Activated CD8-positive, alpha-beta T cell treated with anti-CD3 and anti-CD28 coated beads, Interleukin-2, amount 10 ng/mL, durations not matched to agents 7 days and 5 days (primary cell): ENCODE results near the gene ITM2B. TPM values are rescaled to one million over a fixed set of nuclear protein-coding genes. Genes with fewer than 3 reads are reported as not detected.
"Not testable (repeated sequence)": the region's sequence is repeated elsewhere in the genome, so short reads cannot be mapped to it uniquely, and the experiment has no call there.

Source experiments
- ATAC-seq: fragments of 150-1000 bp; cut with Tn5 transposase; one replicate; pipeline ENCODE4 v1.10.0; 2021; ENCODE audit warnings: moderate library complexity
- CTCF ChIA-PET: fragments of 350-600 bp; sonication (Branson Sonifier 250); formaldehyde crosslinking; loops from one replicate; lab custom pipeline; 2021; ENCODE audit warnings: antibody characterized with exemption; lab: Charles Lee
- POLR2A ChIA-PET: fragments of 350-600 bp; sonication (Branson Sonifier 250); formaldehyde crosslinking; loops from one replicate; lab custom pipeline; 2021; ENCODE audit warnings: antibody characterized with exemption; lab: Charles Lee
- DNase-seq: peaks from one replicate; pipeline ENCODE4 v3.0.0-alpha.2; 2020
- H3K27ac Mint-ChIP-seq: one replicate; pipeline ENCODE4 v1.8.0; 2021; ENCODE audit warnings: mild to moderate bottlenecking, mixed read lengths
- H3K27me3 Mint-ChIP-seq: one replicate; pipeline ENCODE4 v1.8.0; 2021; ENCODE audit warnings: low read depth, mixed read lengths
- H3K36me3 Mint-ChIP-seq: one replicate; pipeline ENCODE4 v1.8.0; 2021; ENCODE audit warnings: low read depth, mixed read lengths
- H3K4me1 Mint-ChIP-seq: one replicate; pipeline ENCODE4 v1.8.0; 2021; ENCODE audit warnings: low read depth, mixed read lengths
- H3K4me3 Mint-ChIP-seq: one replicate; pipeline ENCODE4 v1.8.0; 2021; ENCODE audit warnings: mild to moderate bottlenecking, mixed read lengths
- H3K9me3 Mint-ChIP-seq: one replicate; pipeline ENCODE4 v1.8.0; 2022; ENCODE audit warnings: mixed read lengths; ENCODE audit not compliant: insufficient read depth
- total RNA-seq, 2 experiments: library from RNA; stranded (reverse); gene quantifications; one replicate each; pipeline ENCODE4 v1.2.3, GENCODE V29; 2021

ITM2B gene
- total RNA-seq, 2 experiments from 2014 or later = 243 to 244 TPM

- DNase-seq (no peak), ATAC-seq (no peak)
- peaks cover 6% of the 10 kb centered on the region for H3K4me1 Mint-ChIP-seq
- ChIA-PET POLR2A (interaction anchor here (1.3 kb wide), 1 partner anchor 20 kb away, joined by 3 read pairs; no protein-coding TSS in a partner anchor), CTCF (interaction anchor here (1.0 kb wide), 1 partner anchor 11 kb away, joined by 3 read pairs; no protein-coding TSS in a partner anchor)
- no peak overlapping the region for H3K4me3 Mint-ChIP-seq
- H3K9me3 Mint-ChIP-seq = no peaks in the 10 kb centered on the region
- H3K27ac Mint-ChIP-seq = no peak overlapping the region
- H3K36me3 Mint-ChIP-seq = peaks cover 7% of the 10 kb centered on the region
- H3K27me3 Mint-ChIP-seq = peaks cover 3% of the 10 kb centered on the region
These were observed 32.0 kb upstream of the ITM2B start for GRCh38 chr13:48201044-48201443.

DNA sequence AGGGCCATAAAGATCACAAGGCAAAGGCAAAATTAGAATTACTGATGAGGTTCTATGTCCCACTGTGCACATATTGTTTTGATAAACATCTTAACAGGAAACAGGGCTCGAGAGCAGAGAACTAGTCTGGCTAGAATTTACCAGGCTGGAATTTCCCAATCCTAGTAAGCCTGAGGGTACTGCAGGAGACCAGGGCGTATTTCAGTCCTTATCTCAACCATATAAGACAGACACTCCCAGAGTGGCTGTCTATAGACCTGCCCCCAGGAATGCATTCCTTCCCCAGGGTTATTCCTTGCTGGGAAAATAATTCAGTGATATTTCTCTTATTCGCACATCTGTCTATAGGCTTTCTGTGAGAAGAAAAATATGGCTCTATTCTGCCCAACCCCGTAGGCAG, 25.8 kb upstream of the ITM2B start:
- ATAC-seq, DNase-seq, H3K27ac Mint-ChIP-seq, H3K27me3 Mint-ChIP-seq, H3K4me3 Mint-ChIP-seq, H3K4me1 Mint-ChIP-seq, H3K9me3 Mint-ChIP-seq, CTCF ChIA-PET, POLR2A ChIA-PET: not testable (repeated sequence)
- peaks cover 12% of the 10 kb centered on the region for H3K36me3 Mint-ChIP-seq

DNA sequence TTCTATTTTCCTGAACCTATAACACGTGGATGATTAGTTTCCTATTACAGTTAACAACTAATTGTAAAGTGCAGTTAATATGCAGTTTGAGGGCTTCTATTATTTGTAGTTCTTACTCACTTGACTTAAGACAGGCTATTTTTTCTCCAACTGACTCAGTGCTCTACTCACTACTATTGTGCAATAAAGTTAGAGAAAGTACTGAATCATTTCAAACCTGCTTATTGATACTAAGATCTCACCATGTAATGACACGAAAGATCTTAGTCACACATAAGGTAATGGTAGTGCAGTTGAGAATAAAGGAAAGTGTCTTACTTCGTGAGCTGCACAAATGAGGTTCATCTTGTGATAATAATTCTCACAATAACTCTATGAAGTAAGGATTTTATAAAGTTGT, 22.8 kb upstream of the ITM2B start:
- ChIA-PET CTCF (no interaction called here), POLR2A (no interaction called here)
- no peak overlapping the region for H3K4me3 Mint-ChIP-seq
- H3K9me3 Mint-ChIP-seq = peaks cover 9% of the 10 kb centered on the region
- no peak overlapping the region for H3K27ac Mint-ChIP-seq
- peaks cover 4% of the 10 kb centered on the region for H3K27me3 Mint-ChIP-seq
- no peak for DNase-seq
- ATAC-seq = no peak
- peaks cover 5% of the 10 kb centered on the region for H3K36me3 Mint-ChIP-seq
- peaks cover 8% of the 10 kb centered on the region for H3K4me1 Mint-ChIP-seq

DNA sequence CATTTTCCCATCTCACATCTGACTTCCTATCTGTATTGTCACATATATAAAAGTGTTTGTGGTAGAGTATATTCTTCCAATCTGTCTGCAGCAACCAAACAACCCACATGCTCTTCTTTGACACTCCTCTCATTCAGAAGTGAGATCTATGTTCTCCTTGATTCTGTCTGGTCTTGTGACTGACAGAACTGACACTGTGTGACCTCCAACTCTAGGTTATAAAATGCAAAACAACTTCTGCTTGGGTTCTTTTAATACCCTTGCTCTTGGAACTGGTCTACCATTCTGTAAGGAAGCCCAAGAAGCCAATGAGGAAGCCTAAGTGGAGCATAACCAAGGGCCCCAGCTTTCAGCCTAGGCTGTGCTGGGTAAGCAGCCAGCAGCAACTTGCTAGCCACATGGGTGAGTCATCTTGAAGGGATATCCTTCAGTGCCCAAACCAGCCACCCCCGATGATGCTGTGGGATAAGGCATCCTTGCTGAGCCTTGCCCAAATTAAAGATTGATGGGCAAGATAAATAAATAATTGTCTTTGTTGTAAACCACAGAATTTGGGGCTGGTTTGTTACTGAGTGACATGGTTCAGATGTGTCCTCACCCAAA, 18.4 kb upstream of the ITM2B start:
- peak; percentile 39 for DNase-seq
- H3K27me3 Mint-ChIP-seq = peaks cover 4% of the 10 kb centered on the region
- peak; percentile 63 for ATAC-seq
- H3K4me3 Mint-ChIP-seq = no peak overlapping the region
- H3K27ac Mint-ChIP-seq = no peak overlapping the region
- peaks cover 3% of the 10 kb centered on the region for H3K9me3 Mint-ChIP-seq
- H3K36me3 Mint-ChIP-seq = peaks cover 14% of the 10 kb centered on the region
- peaks cover 15% of the 10 kb centered on the region for H3K4me1 Mint-ChIP-seq
- CTCF ChIA-PET = no interaction called here
- POLR2A ChIA-PET = no interaction called here

GRCh38 chr13:48215511-48216203, 17.3 kb upstream of the ITM2B start:
- DNase-seq, H3K27me3 Mint-ChIP-seq, CTCF ChIA-PET, H3K27ac Mint-ChIP-seq, POLR2A ChIA-PET, H3K9me3 Mint-ChIP-seq, H3K4me3 Mint-ChIP-seq, ATAC-seq: not testable (repeated sequence)
- peaks cover 25% of the 10 kb centered on the region for H3K4me1 Mint-ChIP-seq
- peaks cover 14% of the 10 kb centered on the region for H3K36me3 Mint-ChIP-seq

DNA sequence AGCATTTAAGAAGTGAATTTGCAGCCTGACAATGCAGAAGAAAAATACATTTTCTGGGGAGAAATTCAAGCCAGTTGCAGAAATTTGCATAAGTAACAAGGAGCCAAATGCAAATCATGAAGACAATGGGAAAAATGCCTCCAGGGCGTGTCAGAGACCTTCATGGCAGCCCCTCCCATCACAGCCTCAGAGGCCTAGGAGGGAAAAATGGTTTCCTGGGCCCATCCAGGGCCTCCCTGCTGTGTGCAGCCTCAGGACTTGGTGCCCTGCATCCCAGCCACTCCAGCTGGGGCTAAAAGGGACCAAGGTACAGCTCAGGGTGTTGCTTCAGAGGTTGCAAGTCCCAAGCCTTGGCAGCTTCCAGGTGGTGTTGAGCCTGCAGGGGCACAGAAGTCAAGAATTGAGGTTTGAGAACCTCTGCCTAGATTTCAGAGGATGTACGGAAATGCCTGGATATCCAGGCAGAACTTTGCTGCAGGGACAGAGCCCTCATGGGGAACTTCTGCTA, 16.7 kb upstream of the ITM2B start:
- peaks cover 31% of the 10 kb centered on the region for H3K4me1 Mint-ChIP-seq

DNA sequence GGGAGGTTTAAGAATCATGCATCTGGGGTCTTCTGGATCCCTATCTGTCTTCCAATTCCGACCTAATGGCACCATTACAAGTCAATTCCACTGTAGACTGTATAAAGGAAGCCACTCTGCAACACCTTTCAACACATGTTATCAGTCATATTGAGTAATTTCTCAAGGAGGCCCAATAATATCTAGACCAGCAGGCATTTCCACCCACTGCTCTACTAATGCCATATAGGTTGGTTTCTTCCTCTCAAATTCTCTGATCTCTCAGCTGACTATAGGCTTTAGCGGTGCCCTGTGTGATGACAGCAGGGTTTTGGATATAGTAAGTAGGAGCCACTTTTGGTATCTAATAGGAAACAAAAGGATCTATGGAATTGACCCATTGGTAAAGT, 12.4 kb upstream of the ITM2B start:
- ChIA-PET CTCF (interaction anchor here (0.6 to 6.9 kb wide), 16 partner anchors 14 to 360 kb away, joined by 3 to 52 read pairs (median 5); partner anchors contain the start of genes ITM2B, MED4 and NUDT15), POLR2A (interaction anchor here (0.5 to 2.8 kb wide), 7 partner anchors 12 to 82 kb away, joined by 3 to 30 read pairs (median 5); partner anchors contain the start of gene ITM2B)
- Mint-ChIP-seq H3K27ac (peak overlapping the region; percentile 93), H3K4me1 (peaks cover 46% of the 10 kb centered on the region), H3K27me3 (no peaks in the 10 kb centered on the region), H3K36me3 (peaks cover 12% of the 10 kb centered on the region), H3K9me3 (peaks cover 3% of the 10 kb centered on the region), H3K4me3 (peak overlapping the region; percentile 75)
- peak; percentile 60 for ATAC-seq
- DNase-seq = no peak

More for the DNA sequence above, 16.7 kb upstream of the ITM2B start:
- H3K36me3 Mint-ChIP-seq = peaks cover 14% of the 10 kb centered on the region
- no peak overlapping the region for H3K4me3 Mint-ChIP-seq
- H3K9me3 Mint-ChIP-seq = peaks cover 3% of the 10 kb centered on the region
- POLR2A ChIA-PET = no interaction called here
- CTCF ChIA-PET = no interaction called here
- ATAC-seq (no peak), DNase-seq (no peak)
- no peak overlapping the region for H3K27ac Mint-ChIP-seq
- peaks cover 4% of the 10 kb centered on the region for H3K27me3 Mint-ChIP-seq

DNA sequence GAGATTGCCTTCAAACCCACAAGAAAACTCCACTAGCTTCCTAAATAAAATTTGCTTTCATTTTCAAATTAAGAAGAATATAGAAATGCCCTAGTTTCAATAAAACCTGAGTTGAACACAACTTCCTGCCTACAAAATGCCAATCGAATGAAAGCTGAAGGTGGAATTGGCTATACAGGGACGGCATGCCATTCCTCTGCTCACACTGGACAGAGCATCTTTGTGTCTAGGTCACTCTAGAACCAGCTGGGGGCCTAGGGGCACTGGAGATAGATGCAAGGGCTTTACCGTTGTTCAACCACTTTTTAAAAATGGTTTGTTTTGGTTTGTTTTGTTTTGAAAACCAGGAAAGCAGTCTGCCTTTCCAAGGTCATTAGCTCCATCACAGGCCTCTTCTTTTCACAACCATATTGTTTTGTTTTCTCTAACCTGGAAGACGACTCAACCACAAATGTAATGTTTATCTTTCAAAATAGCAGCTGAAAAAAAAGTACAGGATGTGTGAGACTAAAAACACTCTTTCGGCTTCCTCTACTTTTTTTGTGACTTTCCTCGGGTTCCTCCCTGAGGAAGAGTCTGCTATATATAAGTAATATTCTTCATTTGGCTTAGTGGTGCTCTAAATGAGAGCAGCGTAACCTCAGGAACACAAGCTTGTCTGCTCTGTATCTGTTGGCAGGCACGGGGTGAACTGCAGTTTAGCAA, 11.9 kb upstream of the ITM2B start:
- peak overlapping the region; percentile 93 for H3K27ac Mint-ChIP-seq
- no peaks in the 10 kb centered on the region for H3K27me3 Mint-ChIP-seq
- H3K4me1 Mint-ChIP-seq = peaks cover 41% of the 10 kb centered on the region
- peaks cover 8% of the 10 kb centered on the region for H3K36me3 Mint-ChIP-seq
- peaks cover 3% of the 10 kb centered on the region for H3K9me3 Mint-ChIP-seq
- DNase-seq (no peak), ATAC-seq (peak; percentile 67)
- CTCF ChIA-PET = interaction anchor here (0.6 to 6.9 kb wide), 17 partner anchors 9 to 359 kb away, joined by 3 to 52 read pairs (median 5); partner anchors contain the start of genes ITM2B, MED4 and NUDT15
- peak overlapping the region; percentile 75 for H3K4me3 Mint-ChIP-seq
- POLR2A ChIA-PET = interaction anchor here (0.5 to 2.8 kb wide), 9 partner anchors 11 to 83 kb away, joined by 3 to 30 read pairs (median 5); partner anchors contain the start of gene ITM2B

DNA sequence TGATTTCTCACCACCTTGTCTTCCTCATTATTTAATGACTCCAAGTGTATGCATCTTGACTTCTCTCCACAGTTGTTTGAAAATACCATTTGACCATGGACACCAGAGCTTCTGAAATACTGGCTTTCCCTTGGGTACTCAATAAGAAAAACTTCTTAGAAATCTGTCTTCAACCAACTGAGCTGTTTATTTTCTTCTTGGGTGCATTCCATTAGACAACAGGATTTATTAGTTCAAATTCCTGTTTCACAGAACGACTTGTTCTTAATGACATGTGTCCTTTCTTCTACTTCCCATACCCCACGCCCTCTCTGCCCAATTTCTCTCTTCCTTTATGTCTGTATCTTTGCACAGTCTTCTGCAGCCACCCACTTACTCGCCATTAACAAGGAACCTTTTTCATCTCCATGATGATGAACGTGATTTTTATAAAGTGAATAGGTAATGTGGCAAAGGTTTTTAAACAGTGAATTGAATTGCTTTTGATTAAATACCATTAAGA, 11.3 kb upstream of the ITM2B start:
- peak overlapping the region; percentile 75 for H3K4me3 Mint-ChIP-seq
- no peak for DNase-seq
- peak overlapping the region; percentile 93 for H3K27ac Mint-ChIP-seq
- ATAC-seq = no peak
- ChIA-PET CTCF (interaction anchor here (0.7 to 6.9 kb wide), 13 partner anchors 9 to 359 kb away, joined by 3 to 52 read pairs (median 7); partner anchors contain the start of genes ITM2B, MED4 and NUDT15), POLR2A (interaction anchor here (0.6 to 2.8 kb wide), 7 partner anchors 11 to 81 kb away, joined by 3 to 30 read pairs (median 5); partner anchors contain the start of gene ITM2B)
- peaks cover 3% of the 10 kb centered on the region for H3K9me3 Mint-ChIP-seq
- H3K36me3 Mint-ChIP-seq = peaks cover 7% of the 10 kb centered on the region
- no peaks in the 10 kb centered on the region for H3K27me3 Mint-ChIP-seq
- peaks cover 41% of the 10 kb centered on the region for H3K4me1 Mint-ChIP-seq

DNA sequence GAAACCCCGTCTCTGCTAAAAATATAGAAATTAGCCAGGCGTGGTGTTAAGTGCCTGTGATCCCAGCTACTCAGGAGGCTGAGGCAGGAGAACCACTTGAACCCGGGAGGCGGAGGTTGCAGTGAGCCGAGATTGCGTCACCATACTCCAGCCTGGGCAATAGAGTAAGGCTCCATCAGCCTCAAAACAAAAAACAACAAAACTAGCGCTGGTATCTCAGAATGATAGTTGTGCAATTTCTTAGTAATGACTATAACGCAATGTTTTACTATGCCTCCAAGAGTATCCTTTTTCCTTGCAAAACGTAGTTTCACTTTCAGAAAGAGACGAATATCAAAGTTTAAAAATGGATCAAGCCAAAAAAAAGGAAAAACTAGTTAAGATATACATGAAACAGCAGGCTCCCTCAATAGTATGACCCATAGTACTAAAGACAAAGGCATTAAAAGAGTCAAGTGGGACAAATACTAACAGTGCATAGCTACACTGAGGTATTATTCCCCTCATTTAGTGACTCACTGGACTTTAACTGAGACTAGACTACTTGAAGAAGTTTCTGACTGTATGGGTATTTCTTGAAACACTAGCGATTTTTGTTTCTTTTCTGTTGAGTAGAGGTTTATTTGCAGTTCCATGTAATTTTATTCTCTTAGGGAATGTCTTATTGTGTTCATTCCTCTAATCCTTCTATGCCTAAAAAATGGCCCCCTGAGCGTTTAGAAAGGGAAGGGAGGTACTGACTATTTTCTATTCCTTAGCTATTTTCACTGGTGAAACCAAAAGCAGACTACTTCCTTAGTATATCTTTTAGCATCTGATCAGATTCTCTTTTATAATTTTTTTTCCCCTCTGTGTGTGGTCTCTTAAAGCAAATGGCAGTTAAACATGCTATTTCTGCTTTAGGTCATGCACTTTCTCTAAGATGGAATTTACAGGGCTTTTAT, 10.4 kb upstream of the ITM2B start:
- Mint-ChIP-seq H3K36me3 (peaks cover under 1% of the 10 kb centered on the region), H3K27ac (peak overlapping the region; percentile 67), H3K9me3 (peaks cover 1% of the 10 kb centered on the region), H3K4me1 (peaks cover 41% of the 10 kb centered on the region), H3K27me3 (peaks cover under 1% of the 10 kb centered on the region), H3K4me3 (peak overlapping the region; percentile 44)
- ATAC-seq (peak; percentile 17), DNase-seq (no peak)
- POLR2A ChIA-PET = interaction anchor here (0.6 kb wide), 1 partner anchor 10 kb away, joined by 3 read pairs; the partner anchor contains the start of gene ITM2B
- CTCF ChIA-PET = interaction anchor here (2.3 to 6.9 kb wide), 5 partner anchors 12 to 128 kb away, joined by 8 to 52 read pairs (median 19); partner anchors contain the start of genes ITM2B and MED4
